NCI-H1417 (cell line): Measurements from ENCODE around the gene DMBT1.
"Not testable (repeated sequence)": the region's sequence is repeated elsewhere in the genome, so short reads cannot be mapped to it uniquely, and the experiment has no call there.

Source experiments
- DNase-seq, 3 experiments: peaks; one replicate each; lab custom pipeline; 2025; lab: John Stamatoyannopoulos, UW

DMBT1 gene

GRCh38 chr10:122586070-122586469 lies 25.5 kb downstream of the DMBT1 start:
- DNase-seq: not testable (repeated sequence)

- no peak for DNase-seq
These were observed 26.7 kb downstream of the DMBT1 start for GRCh38 chr10:122587098-122587760.

- no peak for DNase-seq
These were observed 27.8 kb downstream of the DMBT1 start for GRCh38 chr10:122588381-122588780.

- DNase-seq: no peak
These were observed 29.6 kb downstream of the DMBT1 start for GRCh38 chr10:122590153-122590552.

GRCh38 chr10:122591736-122592135 lies 31.2 kb downstream of the DMBT1 start:
- no peak for DNase-seq

- no peak for DNase-seq
These were observed 31.6 kb downstream of the DMBT1 start for GRCh38 chr10:122592161-122592560.

GRCh38 chr10:122617476-122618270 lies 57.1 kb downstream of the DMBT1 start:
- DNase-seq: no peak

- DNase-seq: no peak
These were observed 58.1 kb downstream of the DMBT1 start for GRCh38 chr10:122618461-122619165.

GRCh38 chr10:122620961-122621360 lies 60.4 kb downstream of the DMBT1 start:
- DNase-seq: not testable (repeated sequence)

- DNase-seq: no peak
These were observed 64.0 kb downstream of the DMBT1 start for GRCh38 chr10:122624546-122624945.

GRCh38 chr10:122630526-122630925 lies 70.0 kb downstream of the DMBT1 start:
- no peak for DNase-seq

GRCh38 chr10:122632031-122632430 lies 71.5 kb downstream of the DMBT1 start:
- DNase-seq: peak in 1 of 3 experiments; percentile 4

GRCh38 chr10:122632576-122632975 lies 72.0 kb downstream of the DMBT1 start:
- no peak for DNase-seq

- no peak for DNase-seq
These were observed 76.4 kb downstream of the DMBT1 start for GRCh38 chr10:122636953-122637352.

GRCh38 chr10:122637376-122637775 lies 76.8 kb downstream of the DMBT1 start:
- DNase-seq: no peak

GRCh38 chr10:122638106-122638505 lies 77.6 kb downstream of the DMBT1 start:
- no peak for DNase-seq

GRCh38 chr10:122639801-122640200 lies 79.2 kb downstream of the DMBT1 start:
- DNase-seq: no peak

- DNase-seq: no peak
These were observed 80.4 kb downstream of the DMBT1 start for GRCh38 chr10:122640921-122641320.

GRCh38 chr10:122642726-122643605 lies 82.4 kb downstream of the DMBT1 start:
- no peak for DNase-seq

GRCh38 chr10:122643931-122644534 lies 83.5 kb downstream of the DMBT1 start:
- DNase-seq: no peak
